B cell (primary cell): ENCODE data around the gene HSF4.

Experiments
- EZH2 ChIP-seq: IDR thresholded peaks from 2 replicates; pipeline ENCODE4 v1.6.1; 2012; ENCODE audit warnings: borderline replicate concordance, low read depth, mild to moderate bottlenecking, moderate library complexity, low read length; ENCODE audit not compliant: insufficient read depth, poor library complexity, severe bottlenecking
- TF ChIP-seq, protein P1 (sequence below): fragments of 200-600 bp; IDR thresholded peaks from one replicate; pipeline ENCODE4 v1.8.0; 2022; ENCODE audit warnings: antibody characterized with exemption, mild to moderate bottlenecking

DNA sequence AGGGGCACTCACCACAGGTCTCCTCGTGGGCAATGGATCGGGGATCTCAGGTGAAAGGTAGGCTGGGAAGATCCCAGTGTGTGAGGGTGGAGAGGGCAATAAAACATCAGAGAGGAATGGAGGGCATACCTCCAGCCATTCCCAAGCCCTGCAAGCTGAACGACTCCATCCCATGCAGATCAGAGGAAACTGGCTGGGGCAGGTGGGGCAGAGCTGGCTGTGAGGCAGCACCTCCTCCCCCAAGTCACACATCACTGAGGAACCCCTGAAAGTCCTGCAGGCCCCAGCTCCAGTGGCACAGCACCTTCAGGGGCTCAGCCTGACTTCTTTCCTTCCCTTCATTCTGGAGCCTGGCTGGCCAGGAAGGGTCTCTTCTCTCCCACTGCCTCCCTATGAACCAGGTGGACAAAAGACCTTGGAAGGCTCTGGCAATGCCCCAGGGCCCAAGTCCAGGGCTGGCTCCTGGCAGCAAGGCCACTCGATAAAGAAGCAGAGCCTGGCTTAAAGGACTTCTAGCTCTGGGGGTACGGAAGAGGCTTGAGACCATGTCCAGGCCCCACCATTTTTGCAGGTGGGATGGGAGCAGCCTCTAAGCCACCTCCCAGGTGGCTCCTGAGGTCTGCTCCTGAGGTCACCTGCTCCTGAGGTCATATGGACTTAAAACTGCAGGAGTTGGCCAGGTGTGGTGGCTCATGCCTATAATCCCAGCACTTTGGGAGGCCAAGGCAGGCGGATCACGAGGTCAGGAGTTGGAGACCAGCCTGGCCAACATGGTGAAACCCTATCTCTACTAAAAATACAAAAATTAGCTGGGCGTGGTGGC is 48.9 kb downstream of the HSF4 start:
- TF ChIP-seq, protein P1, sequence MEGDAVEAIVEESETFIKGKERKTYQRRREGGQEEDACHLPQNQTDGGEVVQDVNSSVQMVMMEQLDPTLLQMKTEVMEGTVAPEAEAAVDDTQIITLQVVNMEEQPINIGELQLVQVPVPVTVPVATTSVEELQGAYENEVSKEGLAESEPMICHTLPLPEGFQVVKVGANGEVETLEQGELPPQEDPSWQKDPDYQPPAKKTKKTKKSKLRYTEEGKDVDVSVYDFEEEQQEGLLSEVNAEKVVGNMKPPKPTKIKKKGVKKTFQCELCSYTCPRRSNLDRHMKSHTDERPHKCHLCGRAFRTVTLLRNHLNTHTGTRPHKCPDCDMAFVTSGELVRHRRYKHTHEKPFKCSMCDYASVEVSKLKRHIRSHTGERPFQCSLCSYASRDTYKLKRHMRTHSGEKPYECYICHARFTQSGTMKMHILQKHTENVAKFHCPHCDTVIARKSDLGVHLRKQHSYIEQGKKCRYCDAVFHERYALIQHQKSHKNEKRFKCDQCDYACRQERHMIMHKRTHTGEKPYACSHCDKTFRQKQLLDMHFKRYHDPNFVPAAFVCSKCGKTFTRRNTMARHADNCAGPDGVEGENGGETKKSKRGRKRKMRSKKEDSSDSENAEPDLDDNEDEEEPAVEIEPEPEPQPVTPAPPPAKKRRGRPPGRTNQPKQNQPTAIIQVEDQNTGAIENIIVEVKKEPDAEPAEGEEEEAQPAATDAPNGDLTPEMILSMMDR: no peak
- no peak for TF ChIP-seq EZH2
